Activated naive CD4-positive, alpha-beta T cell treated with Interleukin-2 at 50 U/mL for 16 hours (primary cell): Measurements from ENCODE around the gene ZCCHC18.
A peak's percentile ranks its signal among the peaks of the same experiment; 100 is the strongest.

ENCODE experiments used
- DNase-seq: peaks from one replicate; pipeline ENCODE4 v3.0.0-alpha.2; 2020

ZCCHC18 gene

GRCh38 chrX:104134583-104135261 is 22.4 kb downstream of the ZCCHC18 start:
- DNase-seq: no peak

- no peak for DNase-seq
Measured at GRCh38 chrX:104135677-104136076, 23.4 kb downstream of the ZCCHC18 start.

- DNase-seq: peak; percentile 34
Measured at GRCh38 chrX:104136241-104137019, 24.1 kb downstream of the ZCCHC18 start.

- DNase-seq: no peak
Measured at GRCh38 chrX:104137496-104137895, 25.2 kb downstream of the ZCCHC18 start.

GRCh38 chrX:104141087-104141760 is 28.9 kb downstream of the ZCCHC18 start:
- no peak for DNase-seq

GRCh38 chrX:104151037-104151436 is 38.7 kb downstream of the ZCCHC18 start:
- no peak for DNase-seq

GRCh38 chrX:104156630-104157529 is 44.6 kb downstream of the ZCCHC18 start, which contains the start of gene SLC25A53:
TSS of gene SLC25A53 (minus strand) at chrX:104157009. CDS start at chrX:104105257, 51,752 bp downstream.
- DNase-seq: peak; percentile 77
